ENCODE data around the gene MZT2B. TPM values are rescaled to one million over a fixed set of nuclear protein-coding genes. Genes with fewer than 3 reads are reported as not detected.
"Not testable (repeated sequence)": the region's sequence is repeated elsewhere in the genome, so short reads cannot be mapped to it uniquely, and the experiment has no call there.

MZT2B gene
- total and polyA plus RNA-seq, 2 experiments from 2014 or later: 126 to 346 TPM

DNA sequence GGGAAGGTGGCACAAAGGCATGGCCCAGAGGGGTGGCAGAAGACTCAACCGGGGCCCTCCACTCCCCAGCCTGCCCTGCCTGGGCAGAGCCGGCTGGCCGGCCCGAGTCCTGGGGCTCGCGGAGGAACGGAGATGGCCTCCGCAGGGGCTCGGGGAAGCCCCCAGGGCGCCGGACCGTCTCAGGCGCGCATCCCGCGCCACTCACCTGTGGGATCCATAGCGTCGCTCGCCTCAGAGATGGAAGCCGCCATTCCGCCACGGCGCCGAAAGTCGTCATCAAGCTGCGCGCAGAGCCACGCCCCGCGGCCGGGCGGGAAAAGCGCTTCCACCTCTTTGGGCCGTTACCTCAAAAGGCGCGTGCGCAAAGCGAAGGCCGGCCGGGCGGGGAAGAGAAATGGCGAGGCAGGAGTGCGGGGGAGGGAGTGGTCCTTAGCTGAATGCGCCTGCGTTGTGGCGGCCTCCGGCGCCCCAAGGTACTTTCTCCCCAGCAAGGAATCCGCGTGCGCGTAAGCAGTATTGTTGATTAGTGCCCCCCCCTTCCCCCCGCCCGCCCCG is 660 bp upstream of the MZT2B start, which contains the start of gene SMPD4:
TSS of gene SMPD4 (minus strand) at position 278 of the 555 bp plus-strand sequence. CDS start 5,010 bp downstream, outside the sequence.
- Histone ChIP-seq H3K9ac (peak within 1 kb of the TSS; percentile 90), H3F3A (ENCODE audit: insufficient read depth) (no peaks in the 10 kb centered on the region), H3K4me2 (ENCODE audit: unreplicated experiment) (peak within 1 kb of the TSS; percentile 91), H3K9me2 (ENCODE audit: insufficient read depth) (no peaks in the 10 kb centered on the region), H3K79me2 (ENCODE audit: insufficient read depth) (peaks cover 85% of the 10 kb centered on the region), H2AFZ (peak within 1 kb of the TSS; percentile 88), H3K27me3 (replicated peaks; ENCODE audit: insufficient read depth) (no peaks in the 10 kb centered on the region), H3K4me1 (ENCODE audit: insufficient read depth) (peaks cover 10% of the 10 kb centered on the region), H3K36me3 (ENCODE audit: low read depth) (no peaks in the 10 kb centered on the region), H3K4me3 (peak within 1 kb of the TSS; percentile 85), H3K27ac (peak within 1 kb of the TSS; percentile 70), H3K9me3 (ENCODE audit: low read depth) (no peaks in the 10 kb centered on the region), H4K20me1 (ENCODE audit: insufficient read depth) (no peaks in the 10 kb centered on the region)
- peak; percentile 98 for DNase-seq
- 0 to 1% methylated on average over 29 to 55 of the region's 55 CpGs for WGBS, 2 experiments (ENCODE audit: low coverage in 1 of 2, low lambda C conversion rate in 2 of 2, missing lambda C conversion rate in 2 of 2)
- in situ Hi-C loops (cut with MboI): loop anchor here (10.0 kb wide), 1 partner anchor 153 kb away; no protein-coding TSS in a partner anchor
- no peak for TF ChIP-seq EZH2phosphoT487 (IDR thresholded peaks at IDR 0.05; ENCODE audit: insufficient read depth, low read depth)
- TF ChIP-seq EZH2 (IDR thresholded peaks at IDR 0.05; ENCODE audit: insufficient read depth, poor library complexity, severe bottlenecking): no peak

DNA sequence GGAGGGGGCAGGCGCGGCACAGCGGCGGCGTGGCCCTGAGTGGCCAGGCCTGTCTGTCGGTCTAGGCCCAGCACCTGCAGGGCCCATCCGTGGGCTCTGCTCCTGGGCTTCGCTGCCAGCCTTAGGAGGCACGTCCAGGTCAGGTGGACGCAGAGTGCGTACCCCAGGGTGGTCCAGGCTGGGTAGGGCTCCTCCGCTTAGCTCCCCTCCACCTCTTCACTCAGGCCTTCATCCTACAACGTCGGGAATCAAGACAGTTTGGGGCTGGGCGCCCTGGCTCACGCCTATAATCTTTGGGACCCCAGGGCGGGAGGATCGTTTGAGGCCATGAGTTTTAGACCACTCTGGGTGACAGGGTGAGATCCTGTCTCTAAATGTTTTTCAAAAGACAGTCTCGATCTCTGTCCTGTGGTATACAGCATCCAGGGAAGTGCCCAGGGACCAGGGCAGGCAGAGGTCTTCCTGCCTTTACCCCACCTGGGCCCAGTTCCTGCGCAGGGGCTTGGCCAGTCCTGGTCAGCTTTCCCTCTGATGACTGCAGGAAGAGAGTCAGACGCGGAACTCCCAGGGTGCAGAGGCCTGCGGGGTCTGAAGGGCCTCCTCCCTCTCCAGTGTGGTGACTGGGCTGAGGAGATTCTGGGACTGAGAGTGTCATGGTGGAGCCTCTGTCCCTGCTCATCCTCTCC is 907 bp downstream of the MZT2B start:
- Histone ChIP-seq H3K4me2 (ENCODE audit: unreplicated experiment) (peak overlapping the region; percentile 81), H3K4me3 (peak overlapping the region; percentile 85), H3K9ac (peak overlapping the region; percentile 90), H2AFZ (peak overlapping the region; percentile 65), H3K27ac (peak overlapping the region; percentile 51), H3K79me2 (ENCODE audit: insufficient read depth) (peaks cover 80% of the 10 kb centered on the region)
- not testable (repeated sequence) for H3K27me3 ChIP-seq (replicated peaks; ENCODE audit: insufficient read depth); H3K9me3 ChIP-seq (ENCODE audit: low read depth); H3F3A ChIP-seq (ENCODE audit: insufficient read depth); H3K36me3 ChIP-seq (ENCODE audit: low read depth); H3K9me2 ChIP-seq (ENCODE audit: insufficient read depth); H4K20me1 ChIP-seq (ENCODE audit: insufficient read depth); H3K4me1 ChIP-seq (ENCODE audit: insufficient read depth)
- in situ Hi-C loops (cut with MboI): loop anchor here (10.0 kb wide), 1 partner anchor 152 kb away; no protein-coding TSS in a partner anchor
- peak; percentile 60 for DNase-seq
- WGBS, 2 experiments (ENCODE audit: low coverage in 1 of 2, low lambda C conversion rate in 2 of 2, missing lambda C conversion rate in 2 of 2): 15 to 19% methylated on average over 18 to 20 of the region's 23 CpGs

DNA sequence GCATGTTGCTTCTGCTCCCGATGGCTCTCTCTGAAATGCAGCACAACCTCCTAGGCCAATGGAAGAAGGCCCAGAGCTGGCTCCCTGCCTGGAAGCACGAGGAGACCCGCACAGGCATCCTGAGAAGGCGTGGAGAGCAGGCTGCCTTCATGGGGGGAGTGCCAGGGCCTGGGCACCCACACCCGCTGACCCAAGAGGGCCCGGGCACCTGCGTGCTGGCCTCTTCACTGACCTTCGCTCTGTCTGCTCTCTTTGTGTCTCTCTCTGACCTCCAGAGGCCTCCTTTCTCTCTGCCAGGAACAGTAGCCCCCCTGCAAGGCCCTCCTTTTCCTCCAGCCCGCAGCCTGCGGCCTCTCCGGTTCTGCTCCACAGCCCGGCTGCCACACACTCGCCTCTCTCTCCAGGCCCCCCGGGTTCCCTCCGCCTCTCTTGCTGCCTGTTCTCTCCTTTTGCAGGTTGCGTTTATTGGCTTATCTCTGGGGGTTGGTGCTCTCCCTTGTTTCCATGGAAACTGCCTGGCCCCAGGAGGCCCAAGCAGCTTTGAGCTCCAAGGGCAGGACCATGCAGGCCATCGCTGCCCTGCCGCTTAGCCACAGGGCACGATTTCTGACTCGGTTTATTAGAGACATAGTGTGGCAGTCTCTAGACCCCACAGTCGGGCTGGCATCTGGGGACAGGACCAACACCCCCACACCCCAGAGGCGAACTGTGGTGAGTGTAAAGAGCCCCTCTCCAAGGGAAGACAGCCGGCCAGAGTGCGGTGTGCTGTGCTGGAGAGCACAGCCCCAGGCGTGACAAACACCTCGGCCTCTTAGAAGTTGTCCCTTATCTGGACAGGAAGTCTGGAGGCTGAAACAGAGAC is 1.7 kb downstream of the MZT2B start:
- Histone ChIP-seq H3K4me1 (ENCODE audit: insufficient read depth) (peaks cover 10% of the 10 kb centered on the region), H3K27ac (peak overlapping the region; percentile 51; the same call in 1 of the 2 replicates), H2AFZ (peak overlapping the region; percentile 65; the same call in 1 of the 2 replicates), H4K20me1 (ENCODE audit: insufficient read depth) (no peaks in the 10 kb centered on the region), H3K9me2 (ENCODE audit: insufficient read depth) (no peaks in the 10 kb centered on the region), H3K36me3 (ENCODE audit: low read depth) (no peaks in the 10 kb centered on the region), H3F3A (ENCODE audit: insufficient read depth) (no peaks in the 10 kb centered on the region), H3K9ac (peak overlapping the region; percentile 90), H3K4me2 (ENCODE audit: unreplicated experiment) (peak overlapping the region; percentile 81), H3K79me2 (ENCODE audit: insufficient read depth) (peaks cover 72% of the 10 kb centered on the region), H3K9me3 (ENCODE audit: low read depth) (no peaks in the 10 kb centered on the region), H3K27me3 (replicated peaks; ENCODE audit: insufficient read depth) (no peaks in the 10 kb centered on the region), H3K4me3 (peak overlapping the region; percentile 85)
- in situ Hi-C loops (cut with MboI): loop anchor here (10.0 kb wide), 1 partner anchor 151 kb away; no protein-coding TSS in a partner anchor
- peak; percentile 6 for DNase-seq
- 66 to 68% methylated on average over 23 to 26 of the region's 26 CpGs for WGBS, 2 experiments (ENCODE audit: low coverage in 1 of 2, low lambda C conversion rate in 2 of 2, missing lambda C conversion rate in 2 of 2)
- TF ChIP-seq EZH2 (IDR thresholded peaks at IDR 0.05; ENCODE audit: insufficient read depth, poor library complexity, severe bottlenecking) (no peak), EZH2phosphoT487 (IDR thresholded peaks at IDR 0.05; ENCODE audit: insufficient read depth, low read depth) (no peak)

DNA sequence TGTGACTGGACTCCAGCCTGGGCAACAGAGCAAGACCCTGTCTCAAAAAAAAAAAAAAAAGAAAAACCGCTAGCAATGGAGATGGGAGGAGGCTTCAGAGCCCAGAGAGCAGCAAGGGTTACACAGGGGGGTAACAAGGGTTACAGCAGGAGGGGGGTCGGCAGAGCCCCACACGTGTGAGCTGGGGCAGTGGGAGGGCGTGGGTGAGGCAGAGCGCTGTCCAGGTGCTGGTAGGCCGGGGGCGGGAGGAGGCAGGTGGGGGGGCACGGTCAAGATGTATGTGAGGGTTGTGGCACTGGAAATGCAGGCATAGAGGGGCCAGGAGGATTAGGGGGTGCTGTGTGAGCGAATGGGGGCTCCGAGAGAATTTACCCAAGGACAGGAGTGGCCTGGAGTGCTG is 3.4 kb downstream of the MZT2B start:
- Histone ChIP-seq H2AFZ (no peak overlapping the region), H3K9ac (no peak overlapping the region), H3K36me3 (ENCODE audit: low read depth) (no peaks in the 10 kb centered on the region), H3K4me1 (ENCODE audit: insufficient read depth) (peaks cover 5% of the 10 kb centered on the region), H3K9me2 (ENCODE audit: insufficient read depth) (no peaks in the 10 kb centered on the region), H3K4me2 (ENCODE audit: unreplicated experiment) (no peak overlapping the region), H3K27me3 (replicated peaks; ENCODE audit: insufficient read depth) (no peaks in the 10 kb centered on the region), H3K79me2 (ENCODE audit: insufficient read depth) (peaks cover 55% of the 10 kb centered on the region), H3K4me3 (no peak overlapping the region), H3K9me3 (ENCODE audit: low read depth) (no peaks in the 10 kb centered on the region), H3F3A (ENCODE audit: insufficient read depth) (no peaks in the 10 kb centered on the region), H3K27ac (no peak overlapping the region), H4K20me1 (ENCODE audit: insufficient read depth) (no peaks in the 10 kb centered on the region)
- TF ChIP-seq EZH2phosphoT487 (IDR thresholded peaks at IDR 0.05; ENCODE audit: insufficient read depth, low read depth) (no peak), EZH2 (IDR thresholded peaks at IDR 0.05; ENCODE audit: insufficient read depth, poor library complexity, severe bottlenecking) (no peak)
- in situ Hi-C loops (cut with MboI): loop anchor here (10.0 kb wide), 1 partner anchor 149 kb away; no protein-coding TSS in a partner anchor
- no peak for DNase-seq
- WGBS, 2 experiments (ENCODE audit: low coverage in 1 of 2, low lambda C conversion rate in 2 of 2, missing lambda C conversion rate in 2 of 2): 79 to 85% methylated on average over 6 to 10 of the region's 10 CpGs

All from GM23248 (cell line).